Neural cell (in vitro differentiated cells): ENCODE results near the gene FGD5.

Experiments
- CTCF ChIP-seq: fragments of 450-650 bp; IDR thresholded peaks from 2 replicates; pipeline ENCODE4 v1.5.1; 2014; ENCODE audit warnings: antibody characterized with exemption, mild to moderate bottlenecking, moderate library complexity; ENCODE audit not compliant: poor library complexity, severe bottlenecking
- EP300 ChIP-seq: fragments of 450-650 bp; conservative IDR thresholded peaks from 2 replicates; pipeline ENCODE4 v1.6.1; 2014; ENCODE audit warnings: antibody characterized with exemption, mild to moderate bottlenecking, moderate library complexity; ENCODE audit not compliant: poor library complexity, severe bottlenecking
- MXI1 ChIP-seq: fragments of 450-650 bp; conservative IDR thresholded peaks from 2 replicates; pipeline ENCODE4 v1.6.1; 2014; ENCODE audit warnings: antibody characterized with exemption, mild to moderate bottlenecking; ENCODE audit not compliant: poor library complexity, severe bottlenecking
- POLR2AphosphoS5 ChIP-seq: IDR thresholded peaks from 2 replicates; pipeline ENCODE4 v1.6.1; 2012
- RAD21 ChIP-seq: fragments of 450-650 bp; conservative IDR thresholded peaks from 2 replicates; pipeline ENCODE4 v1.6.1; 2014; ENCODE audit warnings: antibody characterized with exemption, mild to moderate bottlenecking, moderate library complexity
- REST ChIP-seq: IDR thresholded peaks from 2 replicates; pipeline ENCODE4 v1.6.1; 2012; ENCODE audit warnings: borderline replicate concordance
- SMC3 ChIP-seq: fragments of 450-650 bp; conservative IDR thresholded peaks from 2 replicates; pipeline ENCODE4 v1.6.1; 2014; ENCODE audit warnings: antibody characterized with exemption, mild to moderate bottlenecking, moderate library complexity; ENCODE audit not compliant: poor library complexity

GRCh38 chr3:14885307-14885706, 66.5 kb downstream of the FGD5 start:
- TF ChIP-seq CTCF: no peak
- TF ChIP-seq RAD21: no peak
- no peak for TF ChIP-seq POLR2AphosphoS5
- no peak for TF ChIP-seq REST
- no peak for TF ChIP-seq EP300
- TF ChIP-seq MXI1: no peak
- TF ChIP-seq SMC3: no peak
